ENCODE results near the gene LDB3.

DNA sequence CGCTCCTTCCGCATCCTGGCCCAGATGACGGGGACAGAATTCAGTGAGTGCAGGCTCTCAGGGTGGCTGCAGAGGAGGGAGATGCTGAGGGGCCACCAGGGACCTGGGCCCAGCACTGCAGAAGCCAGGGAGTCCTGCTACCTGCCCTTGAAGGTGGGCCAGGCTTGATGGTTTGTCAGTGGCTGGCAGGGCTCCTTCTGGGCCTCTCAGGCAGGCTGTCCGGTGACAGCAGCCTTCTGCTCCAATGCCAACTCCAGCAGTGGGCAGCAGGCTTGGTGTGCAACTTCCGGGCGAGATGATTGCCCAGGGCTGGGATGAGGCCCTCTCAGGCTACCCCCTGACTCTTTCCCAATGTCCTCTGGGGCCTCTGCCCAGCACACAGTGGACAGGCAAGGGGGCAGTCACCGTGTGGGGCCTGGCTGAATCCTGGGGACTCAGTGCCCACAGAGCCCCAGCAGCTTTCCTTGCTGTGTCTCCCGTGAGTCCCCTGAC is 23.8 kb downstream of the LDB3 start:
- TF ChIP-seq EZH2 (IDR thresholded peaks at IDR 0.05; ENCODE audit: insufficient read depth, poor library complexity, severe bottlenecking), result no peak
- no peak for TF ChIP-seq EZH2phosphoT487 (IDR thresholded peaks at IDR 0.05; ENCODE audit: insufficient read depth, low read depth)
